HEK293T (cell line): ENCODE data around the gene ZBTB46.
A peak's percentile ranks its signal among the peaks of the same experiment; 100 is the strongest.

Source experiments
- CTCF ChIA-PET: fragments of 350-600 bp; formaldehyde crosslinking; extraction: SDS; loops from one replicate; lab custom pipeline; 2021; ENCODE audit warnings: antibody characterized with exemption, inconsistent platforms; lab: Yijun Ruan, JAX
- POLR2A ChIA-PET: fragments of 350-600 bp; formaldehyde crosslinking; extraction: SDS; loops from one replicate; lab custom pipeline; 2020; ENCODE audit warnings: antibody characterized with exemption, inconsistent platforms; lab: Yijun Ruan, JAX
- DNase-seq: peaks from one replicate; pipeline ENCODE4 v3.0.0; 2012; ENCODE audit warnings: mixed read lengths; ENCODE audit errors: extremely low spot score
- ARNT ChIP-seq: fragments of 450-650 bp; IDR thresholded peaks from 2 replicates; pipeline ENCODE4 v1.6.1; 2017; ENCODE audit warnings: mild to moderate bottlenecking
- BHLHE40 ChIP-seq: fragments of 450-650 bp; IDR thresholded peaks from 2 replicates; pipeline ENCODE4 v1.6.1; 2016; ENCODE audit warnings: mild to moderate bottlenecking, moderate library complexity, borderline replicate concordance
- CTBP1 ChIP-seq: fragments of 450-650 bp; IDR thresholded peaks from 2 replicates; pipeline ENCODE4 v1.6.1; 2016; ENCODE audit warnings: borderline replicate concordance
- ELF4 ChIP-seq: fragments of 450-650 bp; IDR thresholded peaks from 2 replicates; pipeline ENCODE4 v1.6.1; 2017; ENCODE audit warnings: antibody characterized with exemption
- FOXA1 ChIP-seq: fragments of 450-650 bp; IDR thresholded peaks from 2 replicates; pipeline ENCODE4 v1.6.1; 2016; ENCODE audit warnings: mild to moderate bottlenecking
- FOXK2 ChIP-seq: fragments of 450-650 bp; IDR thresholded peaks from 2 replicates; pipeline ENCODE4 v1.6.1; 2016; ENCODE audit warnings: mild to moderate bottlenecking
- FOXM1 ChIP-seq: fragments of 450-650 bp; IDR thresholded peaks from 2 replicates; pipeline ENCODE4 v1.6.1; 2017; ENCODE audit warnings: mild to moderate bottlenecking, borderline replicate concordance
- HDGF ChIP-seq: fragments of 450-650 bp; IDR thresholded peaks from 2 replicates; pipeline ENCODE4 v1.6.1; 2017; ENCODE audit warnings: antibody characterized with exemption, borderline replicate concordance
- L3MBTL2 ChIP-seq: fragments of 450-650 bp; conservative IDR thresholded peaks from 2 replicates; pipeline ENCODE4 v1.6.1; 2016; ENCODE audit warnings: mild to moderate bottlenecking
- LEF1 ChIP-seq: fragments of 450-650 bp; IDR thresholded peaks from 2 replicates; pipeline ENCODE4 v1.6.1; 2017; ENCODE audit warnings: mild to moderate bottlenecking, borderline replicate concordance
- NFRKB ChIP-seq: fragments of 450-650 bp; IDR thresholded peaks from 2 replicates; pipeline ENCODE4 v1.6.1; 2016; ENCODE audit warnings: mild to moderate bottlenecking, moderate library complexity
- PKNOX1 ChIP-seq: fragments of 450-650 bp; IDR thresholded peaks from 2 replicates; pipeline ENCODE4 v1.6.1; 2016
- SUZ12 ChIP-seq: fragments of 450-650 bp; IDR thresholded peaks from 2 replicates; pipeline ENCODE4 v1.6.1; 2016; ENCODE audit warnings: mild to moderate bottlenecking
- TARDBP ChIP-seq: fragments of 450-650 bp; IDR thresholded peaks from 2 replicates; pipeline ENCODE4 v1.6.1; 2016
- ZNF384 ChIP-seq: fragments of 450-650 bp; IDR thresholded peaks from 2 replicates; pipeline ENCODE4 v1.6.1; 2016

Gene ZBTB46

GRCh38 chr20:63839620-63840019 is 8.6 kb upstream of the ZBTB46 start:
- no peak for DNase-seq
- POLR2A ChIA-PET = no interaction called here
- CTCF ChIA-PET = no interaction called here
- TF ChIP-seq BHLHE40 (no peak), ELF4 (no peak), FOXK2 (no peak), ARNT (no peak), FOXM1 (no peak), ZNF384 (no peak), NFRKB (no peak), SUZ12 (no peak), PKNOX1 (no peak)

DNA sequence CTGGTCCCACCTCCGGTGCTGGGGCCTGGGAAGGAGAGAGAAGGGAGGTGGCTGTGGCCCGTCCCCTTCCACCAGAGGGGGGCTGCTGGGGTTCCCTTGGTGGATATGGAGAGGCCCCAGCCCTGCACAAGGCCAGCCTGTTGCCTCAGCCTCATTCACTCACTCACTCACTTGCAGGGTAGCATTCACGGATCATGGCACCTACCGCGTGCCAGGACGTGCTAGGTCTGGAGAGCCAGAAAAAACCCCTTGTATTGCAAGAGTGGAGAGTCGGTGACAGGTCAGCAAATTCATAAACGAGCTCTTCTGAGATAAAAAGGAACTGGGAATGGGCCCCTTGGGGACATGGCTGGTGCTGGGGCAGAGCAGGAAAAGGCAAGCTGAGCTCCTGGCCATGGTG is 6.4 kb upstream of the ZBTB46 start:
- DNase-seq = no peak
- TF ChIP-seq L3MBTL2 (no peak), FOXK2 (no peak)
- ChIA-PET CTCF (no interaction called here), POLR2A (interaction anchor here (2.4 kb wide), 1 partner anchor 28 kb away, joined by 6 read pairs; the partner anchor contains the start of gene TPD52L2)

DNA sequence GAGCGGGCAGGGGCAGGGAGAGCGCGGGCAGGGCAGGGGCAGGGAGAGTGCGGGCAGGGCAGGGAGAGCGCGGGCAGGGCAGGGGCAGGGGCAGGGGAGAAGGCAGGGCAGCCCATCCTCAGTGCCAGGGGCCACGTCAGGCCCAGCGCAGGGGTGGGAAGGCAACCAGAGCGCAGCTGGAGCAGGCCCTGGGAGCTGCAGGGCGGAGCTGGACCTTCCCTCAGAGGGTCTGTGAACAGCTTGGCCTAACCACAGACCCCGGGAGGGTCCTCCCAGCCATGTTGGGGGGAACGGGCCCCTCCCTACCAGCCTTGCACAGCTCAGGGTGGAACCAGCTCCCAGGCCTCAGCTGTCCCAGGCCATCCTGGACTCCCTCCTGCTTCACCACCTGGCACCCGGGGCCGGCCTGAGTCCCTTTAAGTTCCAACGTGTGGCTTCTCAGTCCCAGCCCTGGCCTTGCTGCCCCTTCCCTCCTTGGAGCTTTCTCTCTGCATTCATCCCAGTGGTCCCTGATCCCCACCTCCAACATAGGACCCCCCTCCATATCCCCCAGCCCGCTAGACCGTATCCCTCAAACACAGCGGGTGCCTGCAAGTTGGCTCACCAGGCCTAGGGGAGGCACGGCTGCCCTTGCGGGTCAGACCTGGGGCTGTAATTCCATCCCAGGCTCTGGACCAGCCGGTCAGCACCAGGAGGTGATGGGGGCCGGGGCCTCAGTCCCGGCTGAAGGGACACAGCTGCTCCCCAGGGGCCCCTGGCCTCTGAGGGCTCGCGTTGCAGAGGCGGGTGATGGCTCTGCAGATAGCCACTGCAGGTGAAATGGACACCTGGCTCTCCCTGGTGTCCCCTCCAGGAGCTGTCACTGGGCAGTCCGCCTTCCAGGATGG is 5.6 kb upstream of the ZBTB46 start:
- POLR2A ChIA-PET = interaction anchor here (2.4 kb wide), 1 partner anchor 28 kb away, joined by 6 read pairs; the partner anchor contains the start of gene TPD52L2
- CTCF ChIA-PET = no interaction called here
- TF ChIP-seq ELF4 (no peak), CTBP1 (no peak), FOXM1 (no peak), ARNT (no peak), ZNF384 (no peak)
- no peak for DNase-seq

GRCh38 chr20:63835021-63835858 is 4.2 kb upstream of the ZBTB46 start:
- POLR2A ChIA-PET = no interaction called here
- DNase-seq = peak; percentile 75
- CTCF ChIA-PET = interaction anchor here (0.6 kb wide), 2 partner anchors 30 to 180 kb away, joined by 3 to 4 read pairs; no protein-coding TSS in a partner anchor
- TF ChIP-seq ZNF384 (no peak), FOXA1 (no peak), PKNOX1 (peak; percentile 97)

GRCh38 chr20:63834491-63834880 is 3.4 kb upstream of the ZBTB46 start:
- DNase-seq = no peak
- POLR2A ChIA-PET = no interaction called here
- TF ChIP-seq HDGF = no peak
- no peak for TF ChIP-seq NFRKB
- TF ChIP-seq ELF4 = no peak
- TF ChIP-seq FOXM1 = no peak
- CTCF ChIA-PET = interaction anchor here (0.6 kb wide), 2 partner anchors 29 to 179 kb away, joined by 3 to 4 read pairs; no protein-coding TSS in a partner anchor

DNA sequence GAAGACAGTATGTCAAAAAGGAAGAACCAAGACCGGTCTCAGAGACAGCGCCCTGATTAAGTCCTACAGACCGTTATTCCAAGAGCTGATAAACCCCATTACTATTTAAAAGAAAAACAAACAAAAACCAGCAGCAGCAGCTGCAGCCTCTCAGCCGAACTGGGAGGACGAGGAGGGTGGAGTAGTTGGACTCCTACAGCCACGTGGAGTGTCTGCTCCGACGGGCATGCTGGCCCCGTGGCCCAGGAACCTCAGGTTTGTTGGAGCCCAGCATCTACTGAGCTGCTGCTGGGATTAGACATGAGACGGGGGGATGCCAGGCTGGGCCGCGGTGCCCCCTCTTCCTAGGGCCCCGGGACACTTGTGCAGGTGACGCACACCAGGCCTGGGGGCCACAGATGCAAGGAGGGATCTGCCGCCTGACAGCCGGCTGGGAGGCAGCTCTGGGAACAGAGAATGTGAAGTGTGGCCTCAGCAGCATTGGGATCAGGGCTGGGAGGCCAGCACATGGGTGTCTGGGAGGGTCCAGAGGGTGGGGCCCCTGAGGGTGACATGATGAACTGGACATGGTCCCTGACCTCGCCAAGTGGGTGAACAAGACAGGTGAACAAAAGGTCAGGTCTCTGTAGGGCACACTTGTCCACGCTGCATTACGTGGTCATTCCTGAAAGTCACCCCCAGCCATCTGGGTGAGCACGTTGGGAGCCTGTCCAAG is 2.9 kb upstream of the ZBTB46 start:
- ChIA-PET POLR2A (no interaction called here), CTCF (no interaction called here)
- no peak for DNase-seq
- TF ChIP-seq ZNF384 = no peak
- TF ChIP-seq L3MBTL2 = no peak
- no peak for TF ChIP-seq LEF1
- TF ChIP-seq PKNOX1 = no peak
- no peak for TF ChIP-seq ARNT
- no peak for TF ChIP-seq ELF4
- no peak for TF ChIP-seq NFRKB
- no peak for TF ChIP-seq TARDBP
- no peak for TF ChIP-seq HDGF
